Measurements from ENCODE around the gene RNU1-4. TPM values are rescaled to one million over a fixed set of nuclear protein-coding genes. Genes with fewer than 3 reads are reported as not detected.
"Not testable (repeated sequence)": the region's sequence is repeated elsewhere in the genome, so short reads cannot be mapped to it uniquely, and the experiment has no call there.

Gene RNU1-4
- total and polyA plus RNA-seq, 10 of the 15 experiments (the other 5 are each of a cell fraction or from before 2014, with no cell fraction given) = under 0.01 to 20,946 (median 4.7) TPM; not detected in 2

DNA sequence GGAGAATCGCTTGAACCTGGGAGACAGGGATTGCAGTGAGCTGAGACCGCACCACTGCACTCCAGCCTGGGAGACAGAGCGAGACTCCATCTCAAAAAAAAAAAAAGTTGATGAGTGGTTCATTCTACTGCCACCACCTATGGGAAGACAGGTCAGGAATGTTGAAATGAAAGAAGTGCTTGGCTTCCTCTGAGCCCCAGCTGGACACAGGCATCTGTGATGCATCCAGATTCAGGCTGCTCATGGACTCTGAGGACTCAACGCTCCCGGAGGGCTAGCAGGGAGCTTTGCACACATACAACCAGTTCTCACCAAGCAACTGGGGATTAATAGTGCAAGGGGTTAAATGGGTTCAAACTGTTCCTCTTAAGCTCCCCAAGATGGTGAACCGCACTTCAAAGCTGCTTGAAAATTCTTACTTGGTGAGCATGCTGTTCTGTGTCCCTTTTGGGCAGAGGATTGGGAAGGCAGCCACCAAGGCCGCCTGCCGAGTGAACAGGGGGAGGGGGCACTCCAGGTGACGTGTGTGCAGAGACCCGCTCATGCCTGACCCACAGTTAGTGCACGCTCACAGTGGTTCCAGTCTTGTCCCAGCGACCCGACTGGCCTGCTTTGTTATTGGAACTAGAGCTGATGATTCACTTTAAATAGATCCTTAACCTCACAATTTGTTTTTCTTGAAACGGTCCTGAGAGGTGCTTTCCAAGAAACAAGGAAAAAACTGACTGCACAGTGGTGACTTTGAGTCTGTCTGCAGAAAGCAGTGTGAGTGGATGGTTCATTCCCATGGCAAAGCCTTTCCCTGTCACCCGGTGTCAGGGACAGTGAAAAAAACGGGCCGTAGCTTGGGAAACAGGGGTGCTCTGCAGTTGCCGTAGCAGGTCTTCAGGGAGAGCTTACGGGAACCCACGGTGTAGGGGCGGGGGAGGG, 32.2 kb downstream of the RNU1-4 start:
- H3K27me3 ChIP-seq (replicated peaks in 1 of 2; ENCODE audit: control insufficient read depth in 2 of 2, insufficient read depth in 2 of 2, low read length in 1 of 2); RAD21 ChIA-PET (ENCODE audit: unreplicated experiment); H3K79me2 ChIP-seq (ENCODE audit: control insufficient read depth, insufficient read depth, low read length); H3K27ac ChIP-seq (ENCODE audit: control insufficient read depth, insufficient read depth); SMC1A ChIA-PET (ENCODE audit: uncharacterized antibody, unreplicated experiment); intact Hi-C loops (cut with micrococcal nuclease; ENCODE audit: unreplicated experiment); H3K9me3 ChIP-seq (replicated peaks; ENCODE audit: control insufficient read depth, insufficient read depth, low read length); H3K4me2 ChIP-seq (ENCODE audit: control insufficient read depth, insufficient read depth); DNase-seq (ENCODE audit: low read depth, low spot score); H2AFZ ChIP-seq (ENCODE audit: control insufficient read depth, low read depth, low read length); H3K4me3 ChIP-seq; H4K20me1 ChIP-seq (ENCODE audit: control insufficient read depth, insufficient read depth); in situ Hi-C loops (cut with MboI); H3K36me3 ChIP-seq (ENCODE audit: control insufficient read depth in 2 of 2, insufficient read depth in 2 of 2, low read length in 1 of 2); POLR2A ChIA-PET; BruUV-seq (replicated peaks); FAIRE-seq; H3K4me1 ChIP-seq (ENCODE audit: control insufficient read depth, insufficient read depth, low read length); CTCF ChIA-PET; H3K9ac ChIP-seq (ENCODE audit: control insufficient read depth, insufficient read depth, low read length): not testable (repeated sequence)
- peak; percentile 59 for ATAC-seq
- 21% methylated on average over 13 of the region's 21 CpGs for WGBS (ENCODE audit: insufficient coverage, insufficient replicate concordance, low lambda C conversion rate, missing lambda C conversion rate)
- TF ChIP-seq PAX5 (IDR thresholded peaks at IDR 0.05; ENCODE audit: borderline replicate concordance, low read depth, low read length) = peak; percentile 68; the same call in 1 of the 2 replicates

DNA sequence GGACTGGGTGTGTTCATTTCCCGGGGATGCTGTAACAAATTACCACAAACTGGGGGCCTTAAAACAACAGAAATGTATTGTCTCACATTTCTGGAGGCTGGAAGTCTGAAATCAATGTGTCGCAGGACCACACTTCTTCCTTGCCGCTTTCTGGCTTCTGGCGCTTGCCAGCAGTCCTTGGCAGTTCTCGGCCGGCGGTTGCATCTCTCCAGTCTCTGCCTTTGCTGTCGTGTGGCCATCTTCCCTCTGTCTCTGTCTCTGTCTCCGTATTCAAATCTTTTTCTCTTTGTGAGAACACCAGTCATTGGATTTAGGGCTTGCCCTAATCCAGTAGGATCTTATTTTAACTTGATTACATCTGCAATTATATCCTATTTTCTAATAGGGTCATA, 32.9 kb downstream of the RNU1-4 start:
- RAD21 ChIA-PET (ENCODE audit: unreplicated experiment); H3K9ac ChIP-seq (ENCODE audit: control insufficient read depth, insufficient read depth, low read length); H3K27ac ChIP-seq (ENCODE audit: control insufficient read depth, insufficient read depth); in situ Hi-C loops (cut with MboI); intact Hi-C loops (cut with micrococcal nuclease; ENCODE audit: unreplicated experiment); FAIRE-seq; H3K4me2 ChIP-seq (ENCODE audit: control insufficient read depth, insufficient read depth); H2AFZ ChIP-seq (ENCODE audit: control insufficient read depth, low read depth, low read length); H3K36me3 ChIP-seq (ENCODE audit: control insufficient read depth in 2 of 2, insufficient read depth in 2 of 2, low read length in 1 of 2); POLR2A ChIA-PET; H4K20me1 ChIP-seq (ENCODE audit: control insufficient read depth, insufficient read depth); H3K79me2 ChIP-seq (ENCODE audit: control insufficient read depth, insufficient read depth, low read length); DNase-seq (ENCODE audit: low read depth, low spot score); H3K27me3 ChIP-seq (replicated peaks in 1 of 2; ENCODE audit: control insufficient read depth in 2 of 2, insufficient read depth in 2 of 2, low read length in 1 of 2); BruUV-seq (replicated peaks); CTCF ChIA-PET; ATAC-seq; H3K9me3 ChIP-seq (replicated peaks; ENCODE audit: control insufficient read depth, insufficient read depth, low read length); H3K4me1 ChIP-seq (ENCODE audit: control insufficient read depth, insufficient read depth, low read length); SMC1A ChIA-PET (ENCODE audit: uncharacterized antibody, unreplicated experiment); H3K4me3 ChIP-seq: not testable (repeated sequence)
- WGBS (ENCODE audit: insufficient coverage, insufficient replicate concordance, low lambda C conversion rate, missing lambda C conversion rate) = 64% methylated on average over 8 of the region's 9 CpGs

DNA sequence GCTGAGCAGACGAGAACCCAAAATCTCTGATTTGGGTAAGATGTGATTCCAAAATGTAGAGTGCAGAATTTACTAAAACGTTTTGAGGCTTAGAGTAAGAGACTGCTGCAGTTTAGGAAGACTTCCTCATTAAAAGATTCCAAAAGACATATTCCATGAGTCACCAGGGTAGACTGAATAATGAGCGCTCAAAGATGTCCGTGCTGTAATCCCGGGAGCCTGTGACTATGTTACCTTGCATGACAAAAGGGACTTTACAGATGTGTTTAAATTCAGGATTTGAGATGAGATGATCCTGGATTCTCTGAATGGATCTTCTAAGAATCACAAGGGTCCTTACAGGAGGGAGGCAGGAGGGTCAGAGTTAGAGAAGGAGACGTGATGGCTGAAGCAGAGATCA, 33.4 kb downstream of the RNU1-4 start:
- BruUV-seq (replicated peaks); H3K4me1 ChIP-seq (ENCODE audit: control insufficient read depth, insufficient read depth, low read length); H3K9ac ChIP-seq (ENCODE audit: control insufficient read depth, insufficient read depth, low read length); H3K4me3 ChIP-seq; H3K36me3 ChIP-seq (ENCODE audit: control insufficient read depth in 2 of 2, insufficient read depth in 2 of 2, low read length in 1 of 2); H3K4me2 ChIP-seq (ENCODE audit: control insufficient read depth, insufficient read depth); ATAC-seq; H3K79me2 ChIP-seq (ENCODE audit: control insufficient read depth, insufficient read depth, low read length); CTCF ChIA-PET; DNase-seq (ENCODE audit: low read depth, low spot score); RAD21 ChIA-PET (ENCODE audit: unreplicated experiment); in situ Hi-C loops (cut with MboI); H3K27me3 ChIP-seq (replicated peaks in 1 of 2; ENCODE audit: control insufficient read depth in 2 of 2, insufficient read depth in 2 of 2, low read length in 1 of 2); H3K27ac ChIP-seq (ENCODE audit: control insufficient read depth, insufficient read depth); H3K9me3 ChIP-seq (replicated peaks; ENCODE audit: control insufficient read depth, insufficient read depth, low read length); intact Hi-C loops (cut with micrococcal nuclease; ENCODE audit: unreplicated experiment); H2AFZ ChIP-seq (ENCODE audit: control insufficient read depth, low read depth, low read length); H4K20me1 ChIP-seq (ENCODE audit: control insufficient read depth, insufficient read depth); POLR2A ChIA-PET; SMC1A ChIA-PET (ENCODE audit: uncharacterized antibody, unreplicated experiment); FAIRE-seq: not testable (repeated sequence)
- 23% methylated on average over 3 of the region's 6 CpGs for WGBS (ENCODE audit: insufficient coverage, insufficient replicate concordance, low lambda C conversion rate, missing lambda C conversion rate)

DNA sequence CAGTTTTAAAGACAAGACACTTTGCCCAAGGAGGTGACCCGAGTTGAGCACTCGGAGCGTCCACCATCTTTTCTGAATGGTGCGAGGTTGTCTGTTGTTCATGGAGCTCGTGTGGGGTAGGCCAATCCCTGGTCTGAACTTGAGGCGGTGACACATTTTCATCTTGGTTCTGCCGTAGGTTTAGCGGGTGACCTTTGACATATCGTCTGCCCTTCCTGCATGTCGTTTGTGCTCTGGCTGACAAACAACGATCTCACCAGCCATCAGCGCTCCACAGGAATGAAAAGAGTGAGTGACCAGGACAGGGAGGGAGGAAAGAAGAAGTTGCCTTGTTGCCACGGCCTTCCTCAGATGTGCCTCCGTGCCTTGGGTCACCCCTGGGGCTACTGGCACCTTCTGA, 34.5 kb downstream of the RNU1-4 start:
- intact Hi-C loops (cut with micrococcal nuclease; ENCODE audit: unreplicated experiment); H3K36me3 ChIP-seq (ENCODE audit: control insufficient read depth in 2 of 2, insufficient read depth in 2 of 2, low read length in 1 of 2); ATAC-seq; H3K9me3 ChIP-seq (replicated peaks; ENCODE audit: control insufficient read depth, insufficient read depth, low read length); in situ Hi-C loops (cut with MboI); RAD21 ChIA-PET (ENCODE audit: unreplicated experiment); POLR2A ChIA-PET; FAIRE-seq; H3K27me3 ChIP-seq (replicated peaks in 1 of 2; ENCODE audit: control insufficient read depth in 2 of 2, insufficient read depth in 2 of 2, low read length in 1 of 2); H3K4me3 ChIP-seq; H4K20me1 ChIP-seq (ENCODE audit: control insufficient read depth, insufficient read depth); H3K79me2 ChIP-seq (ENCODE audit: control insufficient read depth, insufficient read depth, low read length); DNase-seq (ENCODE audit: low read depth, low spot score); H3K4me2 ChIP-seq (ENCODE audit: control insufficient read depth, insufficient read depth); SMC1A ChIA-PET (ENCODE audit: uncharacterized antibody, unreplicated experiment); H3K27ac ChIP-seq (ENCODE audit: control insufficient read depth, insufficient read depth); H2AFZ ChIP-seq (ENCODE audit: control insufficient read depth, low read depth, low read length); CTCF ChIA-PET; H3K4me1 ChIP-seq (ENCODE audit: control insufficient read depth, insufficient read depth, low read length); H3K9ac ChIP-seq (ENCODE audit: control insufficient read depth, insufficient read depth, low read length); BruUV-seq (replicated peaks): not testable (repeated sequence)
- 57% methylated on average over 7 of the region's 14 CpGs for WGBS (ENCODE audit: insufficient coverage, insufficient replicate concordance, low lambda C conversion rate, missing lambda C conversion rate)
